DMS53 treated with DMSO at 0.1 percent for 48 hours (cell line): Measurements from ENCODE around the gene MRRF.

Experiments
- DNase-seq: peaks from one replicate; lab custom pipeline; 2025; ENCODE audit not compliant: unreplicated experiment; lab: John Stamatoyannopoulos, UW

MRRF gene, protein sequence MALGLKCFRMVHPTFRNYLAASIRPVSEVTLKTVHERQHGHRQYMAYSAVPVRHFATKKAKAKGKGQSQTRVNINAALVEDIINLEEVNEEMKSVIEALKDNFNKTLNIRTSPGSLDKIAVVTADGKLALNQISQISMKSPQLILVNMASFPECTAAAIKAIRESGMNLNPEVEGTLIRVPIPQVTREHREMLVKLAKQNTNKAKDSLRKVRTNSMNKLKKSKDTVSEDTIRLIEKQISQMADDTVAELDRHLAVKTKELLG

GRCh38 chr9:122264360-122265148 is at the start of gene MRRF, which contains the start of gene RBM18:
Gene MRRF (plus strand): TSS chr9:122264882. CDS start chr9:122270892, 6,010 bp downstream.
Gene RBM18 (minus strand): TSS chr9:122264840. CDS start chr9:122261492, 3,348 bp downstream.
- peak; percentile 87 for DNase-seq

DNA sequence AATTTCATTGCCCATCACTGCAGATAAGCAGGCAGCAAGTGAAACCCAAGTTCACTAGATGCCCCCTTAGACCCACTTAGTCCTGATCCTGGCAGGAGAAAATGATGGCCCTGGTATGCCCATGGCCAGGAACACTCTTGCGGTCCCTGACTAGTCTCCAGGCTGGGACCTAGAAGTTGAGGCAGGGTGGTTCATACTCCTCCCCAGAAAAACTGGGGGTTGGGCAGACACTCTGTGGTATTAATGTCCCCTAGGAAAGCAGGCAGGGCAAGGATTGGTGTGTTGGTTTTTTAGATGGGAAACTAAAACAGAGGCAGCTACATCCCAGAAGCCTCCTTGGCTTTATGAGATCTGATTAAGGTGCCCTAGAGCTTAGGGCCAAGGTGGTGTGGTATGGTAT is 49.0 kb upstream of the MRRF start:
- DNase-seq = no peak

- DNase-seq = no peak
These were observed 48.4 kb upstream of the MRRF start for GRCh38 chr9:122216138-122216797.

- DNase-seq = no peak
These were observed 47.8 kb upstream of the MRRF start for GRCh38 chr9:122216798-122217418.

DNA sequence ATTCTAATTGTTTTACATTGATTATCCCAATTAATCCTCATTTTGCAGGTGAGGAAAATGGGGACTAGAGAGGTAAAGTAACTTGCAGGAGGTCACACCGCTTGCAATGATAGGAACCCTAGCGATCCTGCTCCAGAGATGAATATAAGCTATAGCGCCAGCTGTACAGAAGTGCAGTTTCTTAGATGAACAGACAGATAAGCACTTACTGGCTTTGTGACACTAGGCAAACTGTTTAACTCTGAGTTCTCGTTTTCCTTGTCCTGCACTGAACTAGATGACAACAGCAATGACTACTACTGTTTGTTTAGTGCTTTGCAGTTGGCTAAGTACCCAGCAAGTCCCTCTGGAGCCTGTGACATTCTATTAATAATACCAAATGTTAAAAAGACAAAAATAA is 47.0 kb upstream of the MRRF start:
- DNase-seq = peak; percentile 24

GRCh38 chr9:122218071-122218934 is 46.4 kb upstream of the MRRF start:
- DNase-seq = peak; percentile 22

DNA sequence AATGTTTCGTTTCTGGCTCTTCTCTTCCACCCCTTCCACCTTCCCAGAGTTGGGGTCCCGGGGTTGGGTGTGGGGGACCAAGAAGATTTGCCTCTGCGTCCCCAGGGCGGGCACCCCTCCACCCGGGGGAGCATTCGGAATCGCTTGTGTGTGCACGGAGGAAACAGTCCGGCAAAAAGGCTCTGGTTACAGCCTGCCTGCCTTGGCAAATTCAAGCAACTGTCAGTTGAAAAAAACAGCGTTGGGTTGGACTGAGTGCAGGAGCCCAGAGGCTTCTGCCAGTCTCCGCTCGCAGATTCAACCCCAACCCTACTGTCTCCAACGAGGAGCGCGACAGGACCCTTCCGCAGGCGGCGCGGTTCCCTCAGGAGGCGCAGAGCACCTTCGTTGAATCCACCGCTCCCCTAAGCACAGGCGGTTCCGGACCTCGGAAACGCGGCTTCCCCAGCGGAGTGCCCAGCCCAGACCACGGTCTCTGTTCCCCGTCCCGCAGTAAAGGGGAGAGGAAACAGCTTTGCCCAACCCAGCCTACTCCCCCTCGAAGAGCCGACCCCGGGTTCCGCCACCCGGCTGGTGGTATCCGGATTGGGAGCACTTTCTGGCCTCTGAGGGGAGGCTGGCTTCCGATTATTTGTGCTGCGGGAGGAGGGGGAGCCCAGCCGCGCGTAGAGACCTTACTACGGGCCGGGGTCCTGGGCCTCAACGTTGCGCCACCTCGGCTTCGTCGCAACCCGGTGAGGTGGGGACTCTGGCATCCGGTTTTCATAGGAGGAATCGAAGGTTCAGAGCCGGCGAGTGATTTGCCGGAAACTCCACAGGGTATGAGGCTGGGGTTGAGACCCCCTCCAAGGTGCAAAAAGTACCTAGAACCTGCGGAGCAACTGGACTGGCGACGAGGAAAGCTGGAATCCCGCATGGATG is 45.5 kb upstream of the MRRF start:
- DNase-seq = no peak

GRCh38 chr9:122219856-122220672 is 44.6 kb upstream of the MRRF start:
- DNase-seq = no peak

GRCh38 chr9:122220673-122221182 is 44.0 kb upstream of the MRRF start:
- no peak for DNase-seq

DNA sequence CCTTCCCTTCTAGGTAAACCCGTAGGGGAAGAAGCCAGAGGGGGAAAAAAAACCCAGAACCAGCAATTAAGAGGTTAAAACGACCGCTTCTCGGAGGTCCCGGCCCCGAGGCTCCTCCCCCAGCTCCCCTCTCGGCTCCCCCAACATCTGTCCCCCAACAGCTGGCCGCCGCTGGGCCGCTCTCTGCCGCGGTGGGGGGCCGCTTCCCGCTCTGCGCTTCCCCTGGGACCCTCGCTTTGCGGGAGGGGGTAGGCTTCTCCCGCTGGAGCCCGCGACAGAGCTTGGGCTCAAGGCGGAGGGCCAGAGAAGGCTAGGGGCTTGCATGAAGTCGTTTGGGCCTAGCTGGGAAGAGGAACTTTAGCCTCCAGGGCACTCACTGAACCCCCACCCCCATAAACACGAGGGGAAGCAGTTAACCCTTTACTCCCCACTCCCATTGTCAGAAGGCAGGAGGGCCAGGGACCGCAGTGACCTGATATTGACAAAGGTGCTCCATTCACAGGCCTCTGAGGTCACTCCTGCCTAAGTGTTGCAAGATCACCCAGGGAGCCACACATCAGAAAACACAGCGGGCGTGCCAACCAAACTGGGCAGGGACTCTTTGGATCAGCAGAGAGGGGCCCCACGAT is 43.4 kb upstream of the MRRF start:
- no peak for DNase-seq

- DNase-seq = no peak
These were observed 41.9 kb upstream of the MRRF start for GRCh38 chr9:122222791-122223190.

GRCh38 chr9:122223435-122223834 is 41.2 kb upstream of the MRRF start:
- DNase-seq = no peak

- no peak for DNase-seq
These were observed 39.2 kb upstream of the MRRF start for GRCh38 chr9:122225312-122226141.

DNA sequence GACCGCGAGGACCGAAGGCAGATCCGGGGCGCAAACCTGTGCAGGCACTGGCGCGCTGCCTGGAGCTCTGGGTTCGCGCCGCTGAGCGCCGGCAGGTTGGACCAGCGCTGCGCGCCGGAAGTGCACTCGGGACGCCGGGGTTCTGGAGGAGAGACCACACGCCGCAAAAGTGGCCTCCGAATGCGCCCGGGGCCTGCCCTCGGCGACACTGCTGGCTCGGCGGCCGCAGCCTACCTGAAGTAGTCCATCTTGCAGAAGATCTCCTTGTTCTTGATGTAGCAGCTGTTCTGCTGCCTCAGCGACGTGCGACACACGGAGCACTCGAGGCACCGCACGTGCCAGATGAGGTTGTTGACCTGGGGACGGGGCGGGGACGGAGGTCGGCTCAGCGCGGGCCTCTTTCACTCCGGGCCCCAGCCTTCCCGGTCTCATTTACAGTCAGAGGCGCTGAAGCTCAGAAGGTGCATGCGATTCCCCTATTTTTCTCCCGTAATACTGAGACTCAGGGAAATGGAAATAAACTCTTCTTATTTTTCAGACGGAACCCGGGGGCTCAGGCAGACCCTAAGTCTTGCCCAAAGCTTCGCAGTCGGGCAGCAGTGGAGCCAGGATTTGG is 38.4 kb upstream of the MRRF start:
- DNase-seq = no peak

GRCh38 chr9:122226758-122227574 is 37.7 kb upstream of the MRRF start:
- DNase-seq = no peak

DNA sequence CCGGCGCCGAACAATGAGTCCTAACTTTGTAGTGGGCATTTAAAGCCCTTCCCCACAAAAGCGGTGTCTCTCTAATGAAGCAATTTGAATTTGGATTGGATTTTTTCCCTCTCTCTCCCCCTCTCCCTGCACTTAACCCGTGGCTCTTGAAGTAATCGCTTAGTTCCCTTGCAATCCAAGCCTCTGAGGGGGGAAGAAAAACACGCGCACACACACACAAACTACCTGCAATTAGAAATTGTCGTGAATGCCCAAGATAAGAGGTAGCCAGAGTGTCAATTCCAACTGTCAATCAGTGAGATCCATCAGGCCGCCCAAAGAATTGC is 37.1 kb upstream of the MRRF start:
- DNase-seq = no peak
